Spleen (tissue), 7 donors: ENCODE data around the gene AHCY.

Source experiments
- CTCF ChIP-seq, 11 experiments: fragments of 200-600 bp in 7 of 11; fragments of 450-650 bp in 4 of 11; sonication (generic) in 4 of 11; IDR thresholded peaks in 8 of 11; conservative IDR thresholded peaks in 3 of 11; 1 replicate in 7 of 11; 2 replicates in 4 of 11; pipeline versions ENCODE4 v1.4.0 to v1.8.0; 2016 to 2021; ENCODE audit warnings: antibody characterized with exemption in 11 of 11, inconsistent platforms in 4 of 11, mild to moderate bottlenecking in 1 of 11
- POLR2A ChIP-seq, 3 donors: fragments of 450-650 bp; IDR thresholded peaks; one replicate each; pipeline ENCODE4 v1.5.1; 2017; ENCODE audit warnings: antibody characterized with exemption in 3 of 3, mild to moderate bottlenecking in 1 of 3
- donor health status: DM: no; HTN: no; CAD: no; lungs with moderate emphysema.
- donor health status: DM: no; HTN: no; CAD: no.
- donor health status: DM: no; HTN: no; CAD: no.

GRCh38 chr20:34318609-34319443 is 15.7 kb upstream of the AHCY start:
- TF ChIP-seq CTCF (IDR thresholded peaks at IDR 0.05 in 8 of 11, conservative IDR thresholded peaks at IDR 0.05 in 3 of 11), result no peak
- TF ChIP-seq POLR2A (IDR thresholded peaks at IDR 0.05), result no peak
